Measurements from ENCODE around the gene HSPB2.

- TF ChIP-seq CTCF (IDR thresholded peaks at IDR 0.05) (no peak), EP300 (IDR thresholded peaks at IDR 0.05) (no peak)
These were observed 10.8 kb downstream of the HSPB2 start for GRCh38 chr11:111923351-111923788.
